Mammary epithelial cell (primary cell): ENCODE measurements around the gene INSL3.

Experiments used
- CTCF ChIP-seq, 2 donors: IDR thresholded peaks in 1 of 2; conservative IDR thresholded peaks in 1 of 2; 2 replicates each; pipeline ENCODE4 v1.5.1; 2011 to 2012; ENCODE audit warnings: inconsistent platforms in 2 of 2, low read length in 2 of 2, mild to moderate bottlenecking in 2 of 2, control low read depth in 1 of 2, low read depth in 1 of 2; ENCODE audit not compliant: insufficient read depth in 1 of 2; ENCODE audit errors: extremely low read depth in 1 of 2
- EZH2 ChIP-seq: IDR thresholded peaks from 2 replicates; pipeline ENCODE4 v1.6.1; 2012; ENCODE audit warnings: low read length, inconsistent platforms, borderline replicate concordance

- TF ChIP-seq EZH2 (no peak), CTCF (conservative IDR thresholded peaks at IDR 0.05 in 1 of 2, IDR thresholded peaks at IDR 0.05 in 1 of 2; ENCODE audit: extremely low read depth in 1 of 2, insufficient read depth in 1 of 2, low read depth in 1 of 2, low read length in 2 of 2) (no peak)
Measured at GRCh38 chr19:17836530-17836929, 15.2 kb upstream of the INSL3 start.
